Liver (tissue), 3 donors: ENCODE measurements around the gene ZSCAN5B.

Experiments used
- CTCF ChIP-seq: fragments of 150-350 bp; IDR thresholded peaks from 2 replicates; pipeline ENCODE4 v1.5.1; 2017; ENCODE audit warnings: improper control_type of control experiment, low read depth, low read length; ENCODE audit not compliant: missing input control
- JUND ChIP-seq, 2 donors: IDR thresholded peaks; 2 replicates each; pipeline ENCODE4 v1.6.1; 2016; ENCODE audit warnings: antibody characterized with exemption in 2 of 2
- SP1 ChIP-seq: IDR thresholded peaks from 2 replicates; pipeline ENCODE4 v1.6.1; 2018; ENCODE audit warnings: antibody characterized with exemption, mild to moderate bottlenecking
- YY1 ChIP-seq: IDR thresholded peaks from 2 replicates; pipeline ENCODE4 v1.6.1; 2016; ENCODE audit warnings: antibody characterized with exemption, mild to moderate bottlenecking
- ZBTB33 ChIP-seq: IDR thresholded peaks from 2 replicates; pipeline ENCODE4 v1.6.1; 2016; ENCODE audit warnings: antibody characterized with exemption
- donor health status: healthy.
- donor health status: healthy.

- TF ChIP-seq CTCF (no peak), JUND (IDR thresholded peaks at IDR 0.05) (no peak), YY1 (no peak), SP1 (no peak), ZBTB33 (no peak)
Measured at GRCh38 chr19:56193981-56194640, 3.5 kb downstream of the ZSCAN5B start.
